Transverse colon (tissue), 4 donors: ENCODE data around the gene TNS3.

Experiments
- CTCF ChIP-seq, 5 experiments: fragments of 200-600 bp in 3 of 5; fragments of 450-650 bp in 2 of 5; sonication (generic) in 3 of 5; IDR thresholded peaks; 1 replicate in 2 of 5; 2 replicates in 3 of 5; pipeline ENCODE4 v1.5.1; 2016 to 2017; ENCODE audit warnings: antibody characterized with exemption in 5 of 5, inconsistent platforms in 3 of 5, mild to moderate bottlenecking in 2 of 5, moderate library complexity in 1 of 5
- EP300 ChIP-seq: sonication (generic); formaldehyde crosslinking; IDR thresholded peaks from one replicate; pipeline ENCODE4 v1.6.1; 2017; ENCODE audit warnings: antibody characterized with exemption, low read depth
- POLR2A ChIP-seq: fragments of 450-650 bp; IDR thresholded peaks from one replicate; pipeline ENCODE4 v1.6.1; 2016; ENCODE audit warnings: antibody characterized with exemption, mild to moderate bottlenecking, moderate library complexity
- POLR2AphosphoS5 ChIP-seq, 3 donors: sonication (generic); formaldehyde crosslinking; IDR thresholded peaks; one replicate each; pipeline ENCODE4 v1.6.1; 2016; ENCODE audit warnings: antibody characterized with exemption in 3 of 3

GRCh38 chr7:47278043-47278442 lies 303.9 kb downstream of the TNS3 start:
- TF ChIP-seq CTCF (IDR thresholded peaks at IDR 0.05) = no peak
- TF ChIP-seq POLR2A = no peak
- no peak for TF ChIP-seq EP300
- TF ChIP-seq POLR2AphosphoS5 (IDR thresholded peaks at IDR 0.05) = no peak
